ENCODE results near the gene AHNAK.

Gene AHNAK

GRCh38 chr11:62592989-62593421 is 46.4 kb upstream of the AHNAK start:
- ChIA-PET CTCF (interaction anchor here (0.8 to 3.5 kb wide), 15 partner anchors 9 to 198 kb away, joined by 3 to 19 read pairs (median 5); partner anchors contain the start of genes B3GAT3, C11orf98, CSKMT and MTA2), POLR2A (interaction anchor here (0.6 to 6.0 kb wide), 16 partner anchors 8 to 278 kb away, joined by 3 to 140 read pairs (median 20); partner anchors contain the start of genes B3GAT3, C11orf98, CSKMT and EEF1G)
- H3K36me3 ChIP-seq (ENCODE audit: control insufficient read depth in 2 of 2, insufficient read depth in 1 of 2, low read length in 2 of 2), result peaks cover 14 to 66% of the 10 kb centered on the region in 2 experiments; a peak in 2 of 3 replicates
- no peaks in the 10 kb centered on the region for H3K4me1 ChIP-seq (ENCODE audit: control insufficient read depth, insufficient read depth, low read length)
- no peak overlapping the region for H3K4me3 ChIP-seq (ENCODE audit: low read depth, low read length)
- H3K9me3 ChIP-seq (ENCODE audit: control insufficient read depth, insufficient read depth, low read depth, low read length), result no peaks in the 10 kb centered on the region
- no peak for TF ChIP-seq SP7 (tag by site-specific recombination; IDR thresholded peaks at IDR 0.05)
- no peak for TF ChIP-seq ZNF624 (tag by site-specific recombination; IDR thresholded peaks at IDR 0.05)
- no peak for TF ChIP-seq ZNF768 (tag by site-specific recombination; IDR thresholded peaks at IDR 0.05)
- TF ChIP-seq ZNF362 (tag by site-specific recombination; IDR thresholded peaks at IDR 0.05), result no peak
- TF ChIP-seq ZNF366 (tag by site-specific recombination; conservative IDR thresholded peaks at IDR 0.05), result no peak
- TF ChIP-seq ZNF121 (tag by site-specific recombination; IDR thresholded peaks at IDR 0.05), result no peak
- TF ChIP-seq YY1 (tag by site-specific recombination; IDR thresholded peaks at IDR 0.05), result no peak
- no peak for TF ChIP-seq ZSCAN5A (tag by site-specific recombination; IDR thresholded peaks at IDR 0.05)
- no peak for TF ChIP-seq ZFP41 (tag by site-specific recombination; IDR thresholded peaks at IDR 0.05; ENCODE audit: borderline replicate concordance)
- TF ChIP-seq ZNF707 (tag by site-specific recombination; IDR thresholded peaks at IDR 0.05), result no peak
- TF ChIP-seq ZBTB8A (tag by site-specific recombination; IDR thresholded peaks at IDR 0.05), result no peak
- TF ChIP-seq ZNF585B (tag by site-specific recombination; IDR thresholded peaks at IDR 0.05), result no peak
- no peak for TF ChIP-seq GLI4 (tag by site-specific recombination; IDR thresholded peaks at IDR 0.05)
- TF ChIP-seq GLIS1 (tag by site-specific recombination; IDR thresholded peaks at IDR 0.05), result no peak
- TF ChIP-seq ZNF521 (tag by site-specific recombination; IDR thresholded peaks at IDR 0.05), result no peak
- H3K27ac ChIP-seq (ENCODE audit: extremely low read depth, low read depth, low read length), result no peak overlapping the region

GRCh38 chr11:62592146-62592815 is 45.7 kb upstream of the AHNAK start:
- Histone ChIP-seq H3K4me1 (ENCODE audit: control insufficient read depth, insufficient read depth, low read length) (no peaks in the 10 kb centered on the region), H3K9me3 (ENCODE audit: control insufficient read depth, insufficient read depth, low read depth, low read length) (no peaks in the 10 kb centered on the region), H3K27ac (ENCODE audit: extremely low read depth, low read depth, low read length) (peak overlapping the region; percentile 53), H3K36me3 (ENCODE audit: control insufficient read depth in 2 of 2, insufficient read depth in 1 of 2, low read length in 2 of 2) (peaks cover 10 to 66% of the 10 kb centered on the region in 2 experiments; a peak in 2 of 3 replicates), H3K4me3 (ENCODE audit: low read depth, low read length) (peak overlapping the region; percentile 42)
- POLR2A ChIA-PET, result interaction anchor here (0.5 to 6.0 kb wide), 58 partner anchors 8 to 458 kb away, joined by 3 to 140 read pairs (median 8); partner anchors contain the start of genes AHNAK, B3GAT3, C11orf98 and CSKMT
- CTCF ChIA-PET, result interaction anchor here (0.5 to 3.5 kb wide), 19 partner anchors 9 to 199 kb away, joined by 3 to 19 read pairs (median 4); partner anchors contain the start of genes B3GAT3, C11orf98, CSKMT and MTA2
- TF ChIP-seq ZNF324 (tag by site-specific recombination; IDR thresholded peaks at IDR 0.05), result no peak
- TF ChIP-seq ZNF501 (tag by site-specific recombination; IDR thresholded peaks at IDR 0.05), result no peak; the same call in 1 of the 2 replicates
- TF ChIP-seq ZNF510 (tag by site-specific recombination; IDR thresholded peaks at IDR 0.05; ENCODE audit: insufficient replicate concordance), result no peak
- no peak for TF ChIP-seq ZNF664 (tag by site-specific recombination; IDR thresholded peaks at IDR 0.05)
- TF ChIP-seq REST (tag by site-specific recombination; IDR thresholded peaks at IDR 0.05), result no peak
- TF ChIP-seq PATZ1 (tag by site-specific recombination; IDR thresholded peaks at IDR 0.05), result no peak
- 0 out of 2 replicates have a peak, but pooled peaks have one; percentile 54 for TF ChIP-seq ZNF600 (tag by site-specific recombination; IDR thresholded peaks at IDR 0.05)
- no peak for TF ChIP-seq ZNF292 (tag by site-specific recombination; IDR thresholded peaks at IDR 0.05; ENCODE audit: borderline replicate concordance, low read depth)
- no peak for TF ChIP-seq ZNF544 (tag by site-specific recombination; IDR thresholded peaks at IDR 0.05)
- TF ChIP-seq CTCF (tag by site-specific recombination; IDR thresholded peaks at IDR 0.05), result peak; percentile 72; the same call in 1 of the 2 replicates

Data from HEK293 (cell line).